GM18505 (cell line): ENCODE measurements around the gene EIF2D.

Experiments used
- ATAC-seq: cut with Tn5 transposase; IDR thresholded peaks from one replicate; pipeline ENCODE4 v1.9.1; 2021; ENCODE audit not compliant: unreplicated experiment
- POLR2A ChIP-seq: IDR thresholded peaks from 4 replicates; pipeline ENCODE4 v1.6.1; 2011; ENCODE audit warnings: borderline replicate concordance; ENCODE audit not compliant: insufficient read depth, insufficient read length; ENCODE audit errors: extremely low read depth

The EIF2D gene

GRCh38 chr1:206612129-206612876, at the start of gene EIF2D:
TSS of gene EIF2D (minus strand) at chr1:206612465. CDS start at chr1:206612342, 123 bp downstream.
- peak; percentile 96 for TF ChIP-seq POLR2A
- peak; percentile 88 for ATAC-seq

GRCh38 chr1:206661161-206661820, 49.0 kb upstream of the EIF2D start:
- TF ChIP-seq POLR2A = no peak
- ATAC-seq = no peak

GRCh38 chr1:206660136-206660535, 47.9 kb upstream of the EIF2D start:
- no peak for TF ChIP-seq POLR2A
- no peak for ATAC-seq

- no peak for ATAC-seq
Observed at GRCh38 chr1:206658981-206659273, 46.7 kb upstream of the EIF2D start.

GRCh38 chr1:206658264-206658980, 46.2 kb upstream of the EIF2D start:
- ATAC-seq = no peak
- TF ChIP-seq POLR2A = no peak

More at GRCh38 chr1:206658981-206659273, 46.7 kb upstream of the EIF2D start:
- TF ChIP-seq POLR2A = no peak

- TF ChIP-seq POLR2A = no peak
- no peak for ATAC-seq
Observed at GRCh38 chr1:206657751-206658150, 45.5 kb upstream of the EIF2D start.

GRCh38 chr1:206656936-206657335, 44.7 kb upstream of the EIF2D start:
- TF ChIP-seq POLR2A = no peak
- no peak for ATAC-seq

GRCh38 chr1:206655471-206655882, 43.2 kb upstream of the EIF2D start:
- no peak for ATAC-seq
- no peak for TF ChIP-seq POLR2A

- ATAC-seq = no peak
- TF ChIP-seq POLR2A = no peak
Observed at GRCh38 chr1:206654828-206655227, 42.6 kb upstream of the EIF2D start.

GRCh38 chr1:206653715-206654459, 41.6 kb upstream of the EIF2D start:
- no peak for TF ChIP-seq POLR2A
- no peak for ATAC-seq

GRCh38 chr1:206651958-206652890, 40.0 kb upstream of the EIF2D start:
- TF ChIP-seq POLR2A = no peak
- no peak for ATAC-seq

GRCh38 chr1:206651014-206651413, 38.7 kb upstream of the EIF2D start:
- ATAC-seq = no peak
- TF ChIP-seq POLR2A = no peak
